OCI-LY7 (cell line): ENCODE data around the gene ZNF649. TPM values are rescaled to one million over a fixed set of nuclear protein-coding genes. Genes with fewer than 3 reads are reported as not detected.

Experiments used
- BruUV-seq: library from RNA; stranded (reverse); fragments of 400-500 nt; replicated peaks from 2 replicates; lab custom pipeline; 2021; lab: Mats Ljungman, UMichigan
- CTCF ChIA-PET: fragments of 300-600 bp; sonication (Branson Sonifier 250); formaldehyde crosslinking; loops from one replicate; lab custom pipeline; 2022; ENCODE audit warnings: antibody characterized with exemption; ENCODE audit not compliant: unreplicated experiment; lab: Charles Lee
- POLR2A ChIA-PET: fragments of 300-600 bp; sonication (Branson Sonifier 250); formaldehyde crosslinking; loops from one replicate; lab custom pipeline; 2022; ENCODE audit warnings: antibody characterized with exemption; lab: Charles Lee
- DNase-seq: peaks from one replicate; pipeline ENCODE4 v3.0.0-alpha.2; 2015; ENCODE audit warnings: low spot score
- H2AFZ ChIP-seq: fragments of 200-600 bp; sonication (generic), shearing (Covaris generic); 2 replicates; pipeline ENCODE4 v1.6.1; 2014; ENCODE audit warnings: mild to moderate bottlenecking, antibody characterized with exemption, low read length, moderate library complexity
- H3K27ac ChIP-seq: fragments of 200-600 bp; sonication (generic); 2 replicates; pipeline ENCODE4 v1.5.1; 2014; ENCODE audit warnings: mixed run types, low read depth, mild to moderate bottlenecking, moderate library complexity, low read length, inconsistent platforms; ENCODE audit not compliant: poor library complexity, severe bottlenecking
- H3K36me3 ChIP-seq: fragments of 200-600 bp; sonication (generic); 2 replicates; pipeline ENCODE4 v1.6.1; 2014; ENCODE audit warnings: mild to moderate bottlenecking, antibody characterized with exemption, low read length, moderate library complexity, mixed read lengths; ENCODE audit not compliant: insufficient read depth
- H3K4me1 ChIP-seq: fragments of 200-600 bp; sonication (generic); 2 replicates; pipeline ENCODE4 v1.5.1; 2014; ENCODE audit warnings: mild to moderate bottlenecking, low read length; ENCODE audit not compliant: insufficient read depth, poor library complexity, severe bottlenecking
- H3K4me2 ChIP-seq: fragments of 200-600 bp; sonication (generic); 2 replicates; pipeline ENCODE4 v1.6.1; 2014; ENCODE audit warnings: mild to moderate bottlenecking, low read length
- H3K4me3 ChIP-seq: fragments of 200-600 bp; sonication (generic); 2 replicates; pipeline ENCODE4 v1.5.1; 2014; ENCODE audit warnings: mild to moderate bottlenecking, low read depth, low read length; ENCODE audit not compliant: poor library complexity, severe bottlenecking
- H3K79me2 ChIP-seq: fragments of 200-600 bp; sonication (generic); 2 replicates; pipeline ENCODE4 v1.6.1; 2016; ENCODE audit warnings: low read depth, mild to moderate bottlenecking, low read length, moderate library complexity, mixed read lengths; ENCODE audit not compliant: insufficient read depth
- H3K9me2 ChIP-seq: fragments of 200-600 bp; sonication (generic); 2 replicates; pipeline ENCODE4 v1.6.1; 2016; ENCODE audit warnings: mild to moderate bottlenecking, low read length, mixed read lengths; ENCODE audit not compliant: insufficient read depth
- H3K9me3 ChIP-seq: fragments of 200-600 bp; sonication (generic); 2 replicates; pipeline ENCODE4 v1.6.1; 2014; ENCODE audit warnings: mild to moderate bottlenecking, mixed run types, low read length, mixed read lengths
- H4K20me1 ChIP-seq: fragments of 200-600 bp; sonication (generic); 2 replicates; pipeline ENCODE4 v1.6.1; 2014; ENCODE audit warnings: mild to moderate bottlenecking, antibody characterized with exemption, low read length, moderate library complexity, mixed read lengths; ENCODE audit not compliant: insufficient read depth
- EZH2phosphoT487 ChIP-seq: fragments of 200-600 bp; sonication (generic); IDR thresholded peaks from 2 replicates; pipeline ENCODE4 v1.6.1; 2018; ENCODE audit warnings: low read depth, borderline replicate concordance, mild to moderate bottlenecking, mixed run types, antibody characterized with exemption, low read length, moderate library complexity, mixed read lengths
- intact Hi-C: fragments of 100-400 bp; cut with micrococcal nuclease; formaldehyde crosslinking; loops from one replicate; pipeline ENCODE4 v1.10.0; 2022; ENCODE audit not compliant: unreplicated experiment
- total RNA-seq, 2 experiments: library from RNA; depleted of rRNA in 1 of 2; stranded (reverse); fragments of >200 nt in 1 of 2; shearing (Covaris generic) in 1 of 2; gene quantifications; 2 replicates each; pipeline ENCODE4 v1.2.3, GENCODE V29; 2014 to 2022
- TF ChIP-seq, protein P1 (sequence below): fragments of 200-600 bp; sonication (generic); conservative IDR thresholded peaks from 2 replicates; pipeline ENCODE4 v1.5.1; 2014; ENCODE audit warnings: mild to moderate bottlenecking, antibody characterized with exemption, low read length, moderate library complexity, mixed read lengths

The ZNF649 gene
- total RNA-seq, 2 experiments from 2014 or later: 2.4 to 5.9 TPM

- intact Hi-C loops: no loop called here
- DNase-seq: no peak
- Histone ChIP-seq H3K9me2 (no peaks in the 10 kb centered on the region), H3K27ac (no peak within 1 kb of the TSS), H2AFZ (no peak within 1 kb of the TSS), H3K4me3 (no peak within 1 kb of the TSS), H3K4me2 (no peak within 1 kb of the TSS), H3K79me2 (no peaks in the 10 kb centered on the region), H3K4me1 (no peaks in the 10 kb centered on the region), H4K20me1 (no peaks in the 10 kb centered on the region), H3K9me3 (peaks cover 23% of the 10 kb centered on the region), H3K36me3 (peaks cover 57% of the 10 kb centered on the region)
- POLR2A ChIA-PET: no interaction called here
- no peak for TF ChIP-seq EZH2phosphoT487
- TF ChIP-seq, protein P1, sequence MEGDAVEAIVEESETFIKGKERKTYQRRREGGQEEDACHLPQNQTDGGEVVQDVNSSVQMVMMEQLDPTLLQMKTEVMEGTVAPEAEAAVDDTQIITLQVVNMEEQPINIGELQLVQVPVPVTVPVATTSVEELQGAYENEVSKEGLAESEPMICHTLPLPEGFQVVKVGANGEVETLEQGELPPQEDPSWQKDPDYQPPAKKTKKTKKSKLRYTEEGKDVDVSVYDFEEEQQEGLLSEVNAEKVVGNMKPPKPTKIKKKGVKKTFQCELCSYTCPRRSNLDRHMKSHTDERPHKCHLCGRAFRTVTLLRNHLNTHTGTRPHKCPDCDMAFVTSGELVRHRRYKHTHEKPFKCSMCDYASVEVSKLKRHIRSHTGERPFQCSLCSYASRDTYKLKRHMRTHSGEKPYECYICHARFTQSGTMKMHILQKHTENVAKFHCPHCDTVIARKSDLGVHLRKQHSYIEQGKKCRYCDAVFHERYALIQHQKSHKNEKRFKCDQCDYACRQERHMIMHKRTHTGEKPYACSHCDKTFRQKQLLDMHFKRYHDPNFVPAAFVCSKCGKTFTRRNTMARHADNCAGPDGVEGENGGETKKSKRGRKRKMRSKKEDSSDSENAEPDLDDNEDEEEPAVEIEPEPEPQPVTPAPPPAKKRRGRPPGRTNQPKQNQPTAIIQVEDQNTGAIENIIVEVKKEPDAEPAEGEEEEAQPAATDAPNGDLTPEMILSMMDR: no peak
- BruUV-seq: no TSS peak
- CTCF ChIA-PET: no interaction called here
These were observed 17.0 kb downstream of the ZNF649 start, which contains the start of gene ZNF577 for GRCh38 chr19:51887522-51888498. Gene ZNF577 (minus strand): TSS chr19:51887951. CDS start chr19:51880382, 7,569 bp downstream.

DNA sequence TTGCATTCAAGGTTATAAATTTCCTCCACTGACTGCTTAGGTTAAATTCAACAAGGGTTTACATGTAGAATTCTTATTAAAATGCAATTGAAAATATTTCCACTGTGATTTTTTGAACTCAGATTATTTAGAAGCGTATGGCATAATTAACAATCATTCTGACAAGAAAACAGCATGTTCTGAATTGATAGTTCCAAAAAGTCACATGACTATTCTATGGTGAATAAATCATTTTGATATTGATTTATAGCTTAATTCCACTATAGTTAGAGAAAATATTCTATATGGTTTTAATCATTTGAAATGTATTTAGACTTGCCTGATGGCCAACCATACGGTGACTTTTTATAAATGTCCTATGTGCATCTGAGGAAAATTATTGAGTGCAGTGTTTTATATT is 20.1 kb downstream of the ZNF649 start:
- no peaks in the 10 kb centered on the region for H3K4me1 ChIP-seq
- no peak overlapping the region for H2AFZ ChIP-seq
- CTCF ChIA-PET: no interaction called here
- no peak overlapping the region for H3K4me2 ChIP-seq
- intact Hi-C loops: no loop called here
- H3K79me2 ChIP-seq: no peaks in the 10 kb centered on the region
- peaks cover 12% of the 10 kb centered on the region; the same call in 1 of the 2 replicates for H3K9me3 ChIP-seq
- peaks cover 29% of the 10 kb centered on the region for H3K36me3 ChIP-seq
- H3K9me2 ChIP-seq: no peaks in the 10 kb centered on the region
- no peak overlapping the region for H3K27ac ChIP-seq
- no peak for DNase-seq
- BruUV-seq: no TSS peak
- no peak overlapping the region for H3K4me3 ChIP-seq
- H4K20me1 ChIP-seq: no peaks in the 10 kb centered on the region
- POLR2A ChIA-PET: no interaction called here
- TF ChIP-seq EZH2phosphoT487: no peak
- TF ChIP-seq, protein P1: no peak

DNA sequence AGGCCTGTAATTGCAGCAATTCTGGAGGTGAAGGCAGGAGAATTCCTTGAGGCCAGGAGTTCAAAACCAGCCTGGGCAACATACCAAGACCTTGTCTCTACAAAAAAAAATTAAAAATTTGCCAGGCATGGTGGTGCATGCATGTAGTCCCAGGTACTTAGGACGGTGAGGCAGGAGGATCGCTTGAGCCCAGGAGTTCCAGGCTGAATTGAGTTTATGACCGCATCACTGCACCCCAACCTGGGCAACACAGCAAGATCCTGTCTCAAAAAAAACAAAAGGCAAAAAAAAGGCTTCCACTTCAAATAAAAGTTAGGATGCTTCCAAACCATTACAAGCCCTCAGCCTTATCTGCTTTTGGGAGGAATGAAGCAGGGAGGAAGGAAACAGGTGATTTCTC is 22.3 kb downstream of the ZNF649 start:
- ChIA-PET POLR2A (no interaction called here), CTCF (no interaction called here)
- intact Hi-C loops: no loop called here
- DNase-seq: no peak
- no TSS peak for BruUV-seq
- no peak for TF ChIP-seq EZH2phosphoT487
- TF ChIP-seq, protein P1: no peak
- Histone ChIP-seq H4K20me1 (no peaks in the 10 kb centered on the region), H3K4me2 (no peak overlapping the region), H3K4me1 (no peaks in the 10 kb centered on the region), H3K9me2 (no peaks in the 10 kb centered on the region), H3K27ac (no peak overlapping the region), H3K9me3 (peaks cover 12% of the 10 kb centered on the region; the same call in 1 of the 2 replicates), H2AFZ (no peak overlapping the region), H3K4me3 (no peak overlapping the region), H3K79me2 (no peaks in the 10 kb centered on the region), H3K36me3 (peaks cover 19% of the 10 kb centered on the region)
